NCI-H1417 (cell line): ENCODE data around the gene FAM98B.

ENCODE experiments used
- DNase-seq, 3 experiments: peaks; one replicate each; lab custom pipeline; 2025; lab: John Stamatoyannopoulos, UW

The FAM98B gene

DNA sequence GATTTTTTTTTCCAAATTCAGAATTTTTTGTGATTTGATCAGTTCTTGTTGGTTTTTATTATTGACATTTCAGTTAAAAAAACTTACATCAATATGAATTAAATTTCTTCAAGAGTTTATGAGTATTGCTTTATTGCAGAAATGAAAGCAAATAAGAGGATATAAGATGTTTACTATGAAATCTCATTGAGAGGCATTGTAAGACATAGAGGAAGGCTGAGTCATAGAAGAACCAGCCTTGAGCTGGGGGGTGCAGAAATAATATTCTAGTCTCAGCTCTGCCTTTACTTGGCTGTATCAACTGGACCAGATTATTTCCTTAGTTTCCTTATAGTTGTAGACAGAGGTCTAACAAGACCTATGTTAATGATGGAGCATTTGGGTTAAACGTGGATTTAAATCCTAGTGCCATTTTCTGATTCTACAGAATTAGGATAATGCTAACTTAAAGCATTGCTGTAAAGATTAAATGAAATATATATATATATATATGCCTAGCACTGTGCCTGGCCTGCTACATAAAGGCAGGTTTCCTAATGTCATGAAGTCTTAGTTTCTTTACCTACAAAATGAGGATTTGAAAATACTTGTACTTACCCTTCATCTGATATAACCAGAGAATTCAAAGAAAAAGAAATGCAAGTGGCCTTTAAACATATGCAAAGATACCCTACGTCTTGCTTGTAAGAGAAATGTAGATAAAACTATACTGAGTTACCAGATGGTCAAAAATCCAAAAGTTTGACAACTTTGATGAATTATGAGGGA is 7.3 kb downstream of the FAM98B start:
- no peak for DNase-seq

GRCh38 chr15:38463893-38464292 is 10.0 kb downstream of the FAM98B start:
- DNase-seq, result peak in 1 of 3 experiments; percentile 3

- peak in 1 of 3 experiments; percentile 0 for DNase-seq
Observed at GRCh38 chr15:38464675-38465074, 10.7 kb downstream of the FAM98B start.

DNA sequence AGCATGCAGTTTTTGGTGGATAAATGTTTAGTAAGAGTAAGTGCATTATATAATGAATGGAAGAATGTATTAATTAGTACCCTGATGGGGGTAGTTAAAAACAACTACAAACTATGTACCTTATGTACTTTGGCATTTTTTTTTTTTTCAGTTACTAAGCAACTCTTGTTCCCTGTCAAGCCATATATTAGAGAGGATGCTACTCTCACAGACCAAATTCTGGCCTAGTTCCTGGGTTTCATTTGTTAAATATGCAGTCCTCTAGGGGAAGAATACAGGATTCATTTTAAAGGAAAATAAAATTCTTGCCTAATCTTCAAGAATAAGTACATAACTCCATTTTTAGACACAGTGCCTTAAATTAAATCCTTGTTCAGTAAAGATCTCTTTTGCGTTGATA is 16.9 kb downstream of the FAM98B start:
- DNase-seq, result no peak

DNA sequence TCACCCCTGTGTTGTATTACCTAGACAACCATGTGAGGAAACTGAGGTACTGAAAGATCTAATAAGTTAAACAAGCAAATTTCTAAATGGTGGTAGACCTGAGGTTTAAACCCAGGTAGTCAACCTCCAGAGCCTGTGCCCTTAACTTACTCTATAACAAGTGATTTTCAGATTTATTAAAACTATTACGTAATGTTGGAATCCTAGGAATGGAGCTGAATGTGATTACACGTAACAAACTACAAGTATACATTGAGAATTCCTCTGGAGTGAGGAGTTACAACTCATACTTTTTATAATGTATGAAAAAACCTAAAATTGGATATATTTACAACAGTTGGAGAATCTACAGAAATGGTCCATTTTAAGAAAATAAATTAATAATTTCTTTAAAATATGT is 18.0 kb downstream of the FAM98B start:
- no peak for DNase-seq

GRCh38 chr15:38474155-38474757 is 20.3 kb downstream of the FAM98B start:
- DNase-seq, result peak; percentile 4 to 60 (median 40)

- DNase-seq, result no peak
Observed at GRCh38 chr15:38475361-38475760, 21.4 kb downstream of the FAM98B start.

- DNase-seq, result no peak
Observed at GRCh38 chr15:38476120-38476519, 22.2 kb downstream of the FAM98B start.

- DNase-seq, result no peak
Observed at GRCh38 chr15:38477637-38478036, 23.7 kb downstream of the FAM98B start.

GRCh38 chr15:38479266-38479665 is 25.3 kb downstream of the FAM98B start:
- no peak for DNase-seq

- DNase-seq, result no peak
Observed at GRCh38 chr15:38479756-38480155, 25.8 kb downstream of the FAM98B start.

GRCh38 chr15:38481113-38481512 is 27.2 kb downstream of the FAM98B start:
- DNase-seq, result no peak

- DNase-seq, result no peak
Observed at GRCh38 chr15:38481761-38482160, 27.8 kb downstream of the FAM98B start.

DNA sequence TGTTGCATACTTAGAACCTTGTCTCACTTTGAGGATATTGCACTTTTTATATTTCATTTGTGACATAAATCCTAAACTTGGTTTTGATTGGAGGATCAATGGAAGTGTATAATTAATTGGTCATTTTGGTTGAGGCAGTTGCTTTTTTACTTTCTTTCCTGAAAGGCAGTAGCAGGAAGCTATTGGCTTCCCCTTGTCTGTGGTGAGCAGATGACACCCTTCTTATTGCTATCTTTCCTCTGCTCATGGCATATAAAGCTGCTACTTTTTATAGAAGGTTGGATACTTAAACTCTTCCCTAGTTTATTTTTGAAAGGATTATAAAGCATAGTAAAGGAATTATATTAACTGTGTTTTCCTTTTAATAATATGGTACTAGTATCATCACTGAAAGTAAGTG is 28.6 kb downstream of the FAM98B start:
- no peak for DNase-seq

DNA sequence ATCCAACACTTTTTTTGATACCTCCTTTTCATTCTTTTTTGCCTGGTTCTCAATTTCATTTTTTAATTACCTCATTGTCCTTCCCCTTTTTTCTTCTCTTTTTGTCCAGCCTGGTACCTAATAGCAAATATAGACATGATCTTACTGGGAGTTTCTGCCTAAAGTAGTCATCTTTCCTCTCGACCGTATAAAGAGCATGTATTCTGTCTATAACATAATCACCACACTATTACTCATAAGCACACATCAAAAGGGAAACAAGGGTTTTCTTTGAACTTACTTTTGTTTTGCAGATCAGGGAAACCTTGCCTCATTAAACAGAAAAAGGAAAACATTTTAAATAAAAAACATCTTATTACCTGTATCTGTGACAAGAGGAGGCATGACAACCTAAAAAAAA is 33.0 kb downstream of the FAM98B start:
- no peak for DNase-seq

- no peak for DNase-seq
Observed at GRCh38 chr15:38487378-38487777, 33.5 kb downstream of the FAM98B start.

- no peak for DNase-seq
Observed at GRCh38 chr15:38490242-38490922, 36.5 kb downstream of the FAM98B start.

- DNase-seq, result no peak
Observed at GRCh38 chr15:38496151-38496550, 42.2 kb downstream of the FAM98B start.

GRCh38 chr15:38499651-38500050 is 45.7 kb downstream of the FAM98B start:
- no peak for DNase-seq

DNA sequence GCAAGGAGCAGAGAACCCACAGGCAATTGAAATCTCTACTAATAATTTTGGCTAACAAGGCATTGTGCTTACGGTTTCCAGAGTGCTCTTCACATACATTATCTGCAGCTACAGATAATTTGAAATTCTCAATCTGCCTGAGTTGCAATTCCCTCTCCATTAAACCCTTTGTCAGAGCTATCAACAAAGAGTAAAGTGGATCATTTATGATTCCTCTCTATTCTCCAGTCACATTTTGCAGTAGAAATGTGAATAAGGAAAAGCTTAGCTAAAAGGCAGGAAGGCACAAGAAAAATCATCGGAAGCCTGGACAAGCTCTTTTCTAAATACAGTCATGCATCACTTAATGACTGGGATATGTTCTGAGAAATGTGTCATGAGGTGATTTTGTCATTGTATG is 49.6 kb downstream of the FAM98B start:
- peak in 2 of 3 experiments; percentile 37 to 73 for DNase-seq

DNA sequence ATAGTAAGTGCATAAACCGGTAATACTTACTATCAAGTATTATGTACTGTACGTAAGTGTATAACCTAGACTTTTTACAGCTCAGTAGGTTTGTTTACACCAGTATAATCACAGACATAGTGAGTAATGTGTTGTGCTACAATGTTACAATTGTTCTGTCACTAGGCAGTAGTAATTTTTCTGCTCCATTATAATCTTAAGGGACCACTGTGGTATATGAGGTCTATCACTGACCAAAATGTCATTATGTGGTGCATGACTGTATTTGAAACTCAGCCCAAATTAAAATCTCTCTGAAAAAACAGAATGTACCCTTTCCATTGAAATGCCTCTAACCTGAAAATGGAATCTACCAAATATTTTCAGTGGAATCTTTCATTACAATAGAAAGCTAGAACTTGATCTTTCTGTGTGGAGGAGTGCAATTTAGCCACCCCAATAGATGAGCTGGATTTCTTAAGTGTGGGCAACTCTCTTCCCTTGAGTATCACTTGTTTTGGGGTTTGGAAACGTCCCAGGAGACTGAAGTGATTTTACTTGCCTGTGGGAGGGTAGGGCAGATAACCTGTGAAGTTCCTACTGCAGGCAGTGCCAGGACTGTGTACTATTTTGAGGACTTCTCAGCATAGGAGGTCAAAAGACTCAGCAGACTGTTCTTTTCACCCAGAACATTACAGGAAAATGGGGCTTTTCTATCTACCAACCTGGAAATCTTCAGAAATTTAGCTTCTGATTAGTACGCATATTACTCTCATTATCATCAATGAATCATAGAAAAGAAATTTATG is 50.9 kb downstream of the FAM98B start:
- no peak for DNase-seq

GRCh38 chr15:38506997-38507396 is 53.1 kb downstream of the FAM98B start:
- DNase-seq, result peak in 1 of 3 experiments; percentile 15
